GM12892 (cell line): ENCODE data around the gene TCF4.

Source experiments
- DNase-seq: peaks from one replicate; pipeline ENCODE4 v3.0.0; 2011; ENCODE audit not compliant: insufficient read length
- FAIRE-seq: peaks from 2 replicates; lab custom pipeline; 2011; peaks lifted over from hg19 to GRCh38; lab: Jason Lieb, UNC
- POLR2A ChIP-seq: IDR thresholded peaks from 2 replicates; pipeline ENCODE4 v1.6.1; 2011; ENCODE audit warnings: low read depth, low read length, control low read depth
- POLR2AphosphoS5 ChIP-seq: IDR thresholded peaks from 2 replicates; pipeline ENCODE4 v1.6.1; 2011; ENCODE audit warnings: low read depth, low read length, control low read depth
- TAF1 ChIP-seq: IDR thresholded peaks from 2 replicates; pipeline ENCODE4 v1.6.1; 2011; ENCODE audit warnings: low read depth, mild to moderate bottlenecking, control low read depth, low read length, borderline replicate concordance

TCF4 gene

GRCh38 chr18:55322178-55322735 is 265.7 kb downstream of the TCF4 start:
- TF ChIP-seq POLR2AphosphoS5 (peak; percentile 81), POLR2A (peak; percentile 84), TAF1 (0 out of 2 replicates have a peak, but pooled peaks have one; percentile 43)
- DNase-seq, result peak; percentile 16
- no peak for FAIRE-seq

- TF ChIP-seq TAF1, result peak; percentile 85; the same call in 1 of the 2 replicates
- peak; percentile 62; the same call in 1 of the 2 replicates for TF ChIP-seq POLR2A
- TF ChIP-seq POLR2AphosphoS5, result peak; percentile 41; the same call in 1 of the 2 replicates
- peak; percentile 95 for FAIRE-seq
- DNase-seq, result no peak
These were observed 266.5 kb downstream of the TCF4 start for GRCh38 chr18:55321265-55322177.

GRCh38 chr18:55320424-55321264 is 267.3 kb downstream of the TCF4 start:
- DNase-seq, result no peak
- FAIRE-seq, result peak; percentile 76

GRCh38 chr18:55319459-55320193 is 268.4 kb downstream of the TCF4 start:
- FAIRE-seq (peak; percentile 56), DNase-seq (no peak)
- TF ChIP-seq POLR2A, result no peak
- no peak for TF ChIP-seq TAF1
- no peak for TF ChIP-seq POLR2AphosphoS5

More at GRCh38 chr18:55320424-55321264, 267.3 kb downstream of the TCF4 start:
- TF ChIP-seq POLR2A (no peak), TAF1 (no peak), POLR2AphosphoS5 (no peak)

GRCh38 chr18:55318951-55319441 is 269.0 kb downstream of the TCF4 start:
- FAIRE-seq, result peak; percentile 62
- DNase-seq, result no peak
- TF ChIP-seq TAF1, result no peak
- TF ChIP-seq POLR2AphosphoS5, result no peak
- TF ChIP-seq POLR2A, result no peak

- no peak for TF ChIP-seq POLR2AphosphoS5
- TF ChIP-seq TAF1, result no peak
- no peak for TF ChIP-seq POLR2A
- DNase-seq (no peak), FAIRE-seq (peak; percentile 40)
These were observed 270.1 kb downstream of the TCF4 start for GRCh38 chr18:55317864-55318263.

GRCh38 chr18:55317324-55317723 is 270.7 kb downstream of the TCF4 start:
- FAIRE-seq (no peak), DNase-seq (no peak)

GRCh38 chr18:55316486-55317184 is 271.4 kb downstream of the TCF4 start:
- DNase-seq (no peak), FAIRE-seq (peak; percentile 27)
- TF ChIP-seq POLR2A (no peak), TAF1 (no peak)

More at GRCh38 chr18:55317324-55317723, 270.7 kb downstream of the TCF4 start:
- TF ChIP-seq POLR2A (no peak), TAF1 (no peak), POLR2AphosphoS5 (no peak)

- DNase-seq (no peak), FAIRE-seq (peak; percentile 48)
- no peak for TF ChIP-seq TAF1
- no peak for TF ChIP-seq POLR2A
- TF ChIP-seq POLR2AphosphoS5, result no peak
These were observed 273.3 kb downstream of the TCF4 start for GRCh38 chr18:55314615-55315237.

GRCh38 chr18:55314031-55314430 is 274.0 kb downstream of the TCF4 start:
- FAIRE-seq (peak; percentile 76), DNase-seq (no peak)
- TF ChIP-seq POLR2AphosphoS5 (no peak), TAF1 (no peak), POLR2A (no peak)
